ENCODE results near the gene RAD23B. TPM values are rescaled to one million over a fixed set of nuclear protein-coding genes. Genes with fewer than 3 reads are reported as not detected.
A peak's percentile ranks its signal among the peaks of the same experiment; 100 is the strongest.

The RAD23B gene
- total RNA-seq, 1 donor from 2014 or later = 112 TPM

GRCh38 chr9:107337676-107338590 is 54.9 kb downstream of the RAD23B start:
- no peak for ATAC-seq

- no peak for ATAC-seq
These were observed 56.0 kb downstream of the RAD23B start for GRCh38 chr9:107338911-107339659.

- peak; percentile 76 for ATAC-seq
These were observed 58.0 kb downstream of the RAD23B start for GRCh38 chr9:107340920-107341632.

- no peak for ATAC-seq
These were observed 59.5 kb downstream of the RAD23B start for GRCh38 chr9:107342476-107343161.

GRCh38 chr9:107345327-107345726 is 62.2 kb downstream of the RAD23B start:
- ATAC-seq = no peak

GRCh38 chr9:107348836-107349235 is 65.8 kb downstream of the RAD23B start:
- no peak for ATAC-seq

- no peak for ATAC-seq
These were observed 67.4 kb downstream of the RAD23B start for GRCh38 chr9:107350443-107350842.

GRCh38 chr9:107351382-107352045 is 68.4 kb downstream of the RAD23B start:
- peak; percentile 98 for ATAC-seq

GRCh38 chr9:107355394-107355793 is 72.3 kb downstream of the RAD23B start:
- no peak for ATAC-seq

GRCh38 chr9:107358986-107359385 is 75.9 kb downstream of the RAD23B start:
- ATAC-seq = no peak

- no peak for ATAC-seq
These were observed 77.0 kb downstream of the RAD23B start for GRCh38 chr9:107360098-107360497.

GRCh38 chr9:107361816-107362215 is 78.7 kb downstream of the RAD23B start:
- ATAC-seq = no peak

GRCh38 chr9:107363516-107364152 is 80.6 kb downstream of the RAD23B start:
- ATAC-seq = no peak

GRCh38 chr9:107367727-107368502 is 84.8 kb downstream of the RAD23B start:
- peak; percentile 36 for ATAC-seq

- ATAC-seq = no peak
These were observed 85.6 kb downstream of the RAD23B start for GRCh38 chr9:107368696-107369095.

GRCh38 chr9:107373809-107374208 is 90.7 kb downstream of the RAD23B start:
- no peak for ATAC-seq

GRCh38 chr9:107375001-107375400 is 91.9 kb downstream of the RAD23B start:
- ATAC-seq = no peak

- no peak for ATAC-seq
These were observed 92.7 kb downstream of the RAD23B start for GRCh38 chr9:107375651-107376369.

- no peak for ATAC-seq
These were observed 94.9 kb downstream of the RAD23B start for GRCh38 chr9:107378006-107378405.

Measured in esophagus mucosa (tissue), 1 donor.